Vagina (tissue), 2 donors: Measurements from ENCODE around the gene GSTA4. TPM values are rescaled to one million over a fixed set of nuclear protein-coding genes. Genes with fewer than 3 reads are reported as not detected.
"Not testable (repeated sequence)": the region's sequence is repeated elsewhere in the genome, so short reads cannot be mapped to it uniquely, and the experiment has no call there.

Experiments used
- DNase-seq, 2 donors: peaks; one replicate each; pipeline ENCODE4 v3.0.0-alpha.2; 2017; ENCODE audit errors: extremely low spot score in 2 of 2
- H3K27ac ChIP-seq: fragments of 200-600 bp; sonication (generic); one replicate; pipeline ENCODE4 v1.5.1; 2019
- H3K27me3 ChIP-seq: fragments of 200-600 bp; sonication (generic); one replicate; pipeline ENCODE4 v1.5.1; 2019
- H3K36me3 ChIP-seq, 2 donors: fragments of 200-600 bp; sonication (generic); one replicate each; pipeline ENCODE4 v1.5.1; 2017 to 2019
- H3K4me1 ChIP-seq: fragments of 200-600 bp; sonication (generic); one replicate; pipeline ENCODE4 v1.5.1; 2019
- H3K4me3 ChIP-seq, 2 donors: fragments of 200-600 bp; sonication (generic); 1 replicate in 1 of 2; 2 replicates in 1 of 2; pipeline ENCODE4 v1.5.1; 2016 to 2019
- H3K9me3 ChIP-seq: fragments of 200-600 bp; sonication (generic); one replicate; pipeline ENCODE4 v1.5.1; 2019
- POLR2A ChIP-seq, 2 donors: fragments of 450-650 bp; IDR thresholded peaks; one replicate each; pipeline ENCODE4 v1.6.1; 2017; ENCODE audit warnings: antibody characterized with exemption in 2 of 2, mild to moderate bottlenecking in 2 of 2, moderate library complexity in 2 of 2
- POLR2AphosphoS5 ChIP-seq, 2 donors: sonication (generic); formaldehyde crosslinking; IDR thresholded peaks; one replicate each; pipeline ENCODE4 v1.9.0; 2017; ENCODE audit warnings: antibody characterized with exemption in 2 of 2, mild to moderate bottlenecking in 2 of 2, low read depth in 1 of 2; ENCODE audit not compliant: insufficient read depth in 1 of 2
- intact Hi-C: fragments of 100-400 bp; cut with DNase I; formaldehyde crosslinking; loops from one replicate; pipeline ENCODE4 v1.15.1; 2023
- total RNA-seq: library from RNA; depleted of rRNA; stranded (reverse); fragments of >200 nt; gene quantifications from one replicate; pipeline ENCODE4 v1.2.3, GENCODE V29; 2016
- TF ChIP-seq, protein P1 (sequence below), 3 experiments: fragments of 450-650 bp in 2 of 3; fragments of 200-600 bp in 1 of 3; sonication (generic) in 1 of 3; IDR thresholded peaks; one replicate each; pipeline ENCODE4 v1.5.1; 2017 to 2019; ENCODE audit warnings: antibody characterized with exemption in 3 of 3, mild to moderate bottlenecking in 2 of 3, moderate library complexity in 2 of 3

The GSTA4 gene
- total RNA-seq, 1 donor from 2014 or later: 57.7 TPM

GRCh38 chr6:53010504-53010903, 15.4 kb upstream of the GSTA4 start:
- Histone ChIP-seq H3K4me1 (no peaks in the 10 kb centered on the region), H3K36me3 (peaks cover 0 to 59% of the 10 kb centered on the region in 2 donors), H3K4me3 (no peak overlapping the region), H3K9me3 (no peaks in the 10 kb centered on the region), H3K27me3 (no peaks in the 10 kb centered on the region), H3K27ac (no peak overlapping the region)
- intact Hi-C loops: no loop called here
- no peak for TF ChIP-seq POLR2AphosphoS5 (IDR thresholded peaks at IDR 0.05; ENCODE audit: insufficient read depth in 1 of 2, low read depth in 1 of 2)
- TF ChIP-seq POLR2A (IDR thresholded peaks at IDR 0.05): no peak
- TF ChIP-seq, protein P1, sequence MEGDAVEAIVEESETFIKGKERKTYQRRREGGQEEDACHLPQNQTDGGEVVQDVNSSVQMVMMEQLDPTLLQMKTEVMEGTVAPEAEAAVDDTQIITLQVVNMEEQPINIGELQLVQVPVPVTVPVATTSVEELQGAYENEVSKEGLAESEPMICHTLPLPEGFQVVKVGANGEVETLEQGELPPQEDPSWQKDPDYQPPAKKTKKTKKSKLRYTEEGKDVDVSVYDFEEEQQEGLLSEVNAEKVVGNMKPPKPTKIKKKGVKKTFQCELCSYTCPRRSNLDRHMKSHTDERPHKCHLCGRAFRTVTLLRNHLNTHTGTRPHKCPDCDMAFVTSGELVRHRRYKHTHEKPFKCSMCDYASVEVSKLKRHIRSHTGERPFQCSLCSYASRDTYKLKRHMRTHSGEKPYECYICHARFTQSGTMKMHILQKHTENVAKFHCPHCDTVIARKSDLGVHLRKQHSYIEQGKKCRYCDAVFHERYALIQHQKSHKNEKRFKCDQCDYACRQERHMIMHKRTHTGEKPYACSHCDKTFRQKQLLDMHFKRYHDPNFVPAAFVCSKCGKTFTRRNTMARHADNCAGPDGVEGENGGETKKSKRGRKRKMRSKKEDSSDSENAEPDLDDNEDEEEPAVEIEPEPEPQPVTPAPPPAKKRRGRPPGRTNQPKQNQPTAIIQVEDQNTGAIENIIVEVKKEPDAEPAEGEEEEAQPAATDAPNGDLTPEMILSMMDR (IDR thresholded peaks at IDR 0.05): no peak
- no peak for DNase-seq

- Histone ChIP-seq H3K27me3 (no peaks in the 10 kb centered on the region), H3K27ac (no peak overlapping the region), H3K9me3 (no peaks in the 10 kb centered on the region), H3K4me3 (no peak overlapping the region), H3K4me1 (no peaks in the 10 kb centered on the region), H3K36me3 (peaks cover 0 to 69% of the 10 kb centered on the region in 2 donors)
- no peak for DNase-seq
- intact Hi-C loops: no loop called here
- TF ChIP-seq, protein P1 (IDR thresholded peaks at IDR 0.05): no peak
- no peak for TF ChIP-seq POLR2AphosphoS5 (IDR thresholded peaks at IDR 0.05; ENCODE audit: insufficient read depth in 1 of 2, low read depth in 1 of 2)
- no peak for TF ChIP-seq POLR2A (IDR thresholded peaks at IDR 0.05)
These were observed 14.4 kb upstream of the GSTA4 start for GRCh38 chr6:53009511-53009910.

- intact Hi-C loops: no loop called here
- Histone ChIP-seq H3K36me3 (peaks cover 0 to 73% of the 10 kb centered on the region in 2 donors), H3K27me3 (no peaks in the 10 kb centered on the region)
These were observed 14.0 kb upstream of the GSTA4 start for GRCh38 chr6:53009056-53009455.

DNA sequence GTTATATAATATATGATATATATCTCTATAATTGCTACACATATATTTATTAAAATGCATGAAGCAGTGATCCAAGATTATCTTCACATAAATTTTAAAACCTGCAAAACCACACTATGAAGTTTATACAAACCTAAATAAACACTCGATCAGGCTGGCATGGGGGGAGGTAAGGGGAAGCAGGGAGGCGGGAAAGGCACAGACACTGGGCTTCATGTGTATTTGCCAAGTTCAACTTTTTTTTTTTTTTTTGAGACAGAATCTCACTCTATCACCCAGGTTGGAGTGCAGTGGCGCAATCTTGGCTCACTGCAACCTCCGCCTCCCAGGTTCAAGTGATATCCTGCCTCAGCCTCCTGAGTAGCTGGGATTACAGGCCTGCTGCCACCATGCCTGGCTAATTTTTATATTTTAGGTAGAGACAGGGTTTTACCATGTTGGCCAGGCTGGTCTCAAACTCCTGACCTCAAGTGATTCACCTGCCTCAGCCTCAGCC, 13.2 kb upstream of the GSTA4 start:
- DNase-seq, intact Hi-C loops, H3K27me3 ChIP-seq, H3K9me3 ChIP-seq, H3K4me1 ChIP-seq, H3K27ac ChIP-seq, H3K4me3 ChIP-seq: not testable (repeated sequence)
- H3K36me3 ChIP-seq: peaks cover 0 to 76% of the 10 kb centered on the region in 2 donors

More at GRCh38 chr6:53009056-53009455, 14.0 kb upstream of the GSTA4 start:
- DNase-seq: no peak
- H3K4me3 ChIP-seq: no peak overlapping the region
- no peaks in the 10 kb centered on the region for H3K4me1 ChIP-seq
- no peaks in the 10 kb centered on the region for H3K9me3 ChIP-seq
- TF ChIP-seq POLR2A (IDR thresholded peaks at IDR 0.05): no peak
- TF ChIP-seq, protein P1 (IDR thresholded peaks at IDR 0.05): no peak
- TF ChIP-seq POLR2AphosphoS5 (IDR thresholded peaks at IDR 0.05; ENCODE audit: insufficient read depth in 1 of 2, low read depth in 1 of 2): no peak
- no peak overlapping the region for H3K27ac ChIP-seq

DNA sequence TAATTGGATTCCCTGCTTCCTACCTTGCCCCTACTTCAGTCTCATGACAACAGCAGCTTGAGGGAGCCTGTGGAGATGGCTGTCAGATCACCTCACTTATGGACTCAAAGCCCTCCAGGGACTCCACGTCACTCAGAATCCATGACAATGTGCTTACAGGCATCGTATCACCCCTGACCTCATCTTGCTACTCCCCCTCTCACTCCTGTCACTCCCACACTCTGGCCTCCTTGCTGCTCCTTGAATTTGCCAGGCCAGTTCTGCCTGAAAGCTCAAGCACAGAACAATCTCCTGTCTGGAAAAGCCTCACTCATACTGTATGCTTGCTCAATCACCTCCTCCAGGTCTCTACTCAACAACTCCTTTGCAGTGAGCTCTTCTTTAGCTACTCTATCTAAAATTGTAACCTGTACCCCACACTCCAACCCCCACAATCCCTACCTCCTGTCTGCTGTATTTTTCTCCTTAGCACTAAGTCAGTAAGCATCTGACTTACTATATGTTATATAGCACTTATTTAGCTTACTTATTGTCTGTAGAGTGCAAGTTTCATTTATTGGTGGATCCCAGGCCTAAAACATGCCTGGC, 10.7 kb upstream of the GSTA4 start:
- Histone ChIP-seq H3K27me3 (no peaks in the 10 kb centered on the region), H3K36me3 (peaks cover 0 to 54% of the 10 kb centered on the region in 2 donors), H3K27ac (no peak overlapping the region), H3K9me3 (no peaks in the 10 kb centered on the region), H3K4me1 (no peaks in the 10 kb centered on the region), H3K4me3 (no peak overlapping the region)
- DNase-seq: no peak
- TF ChIP-seq POLR2A (IDR thresholded peaks at IDR 0.05): no peak
- TF ChIP-seq, protein P1 (IDR thresholded peaks at IDR 0.05): no peak
- TF ChIP-seq POLR2AphosphoS5 (IDR thresholded peaks at IDR 0.05; ENCODE audit: insufficient read depth in 1 of 2, low read depth in 1 of 2): no peak
- intact Hi-C loops: no loop called here
